DMS53 treated with DMSO at 0.1 percent for 48 hours (cell line): ENCODE data around the gene ARMC9.

ENCODE experiments used
- DNase-seq: peaks from one replicate; lab custom pipeline; 2025; ENCODE audit not compliant: unreplicated experiment; lab: John Stamatoyannopoulos, UW

Gene ARMC9

DNA sequence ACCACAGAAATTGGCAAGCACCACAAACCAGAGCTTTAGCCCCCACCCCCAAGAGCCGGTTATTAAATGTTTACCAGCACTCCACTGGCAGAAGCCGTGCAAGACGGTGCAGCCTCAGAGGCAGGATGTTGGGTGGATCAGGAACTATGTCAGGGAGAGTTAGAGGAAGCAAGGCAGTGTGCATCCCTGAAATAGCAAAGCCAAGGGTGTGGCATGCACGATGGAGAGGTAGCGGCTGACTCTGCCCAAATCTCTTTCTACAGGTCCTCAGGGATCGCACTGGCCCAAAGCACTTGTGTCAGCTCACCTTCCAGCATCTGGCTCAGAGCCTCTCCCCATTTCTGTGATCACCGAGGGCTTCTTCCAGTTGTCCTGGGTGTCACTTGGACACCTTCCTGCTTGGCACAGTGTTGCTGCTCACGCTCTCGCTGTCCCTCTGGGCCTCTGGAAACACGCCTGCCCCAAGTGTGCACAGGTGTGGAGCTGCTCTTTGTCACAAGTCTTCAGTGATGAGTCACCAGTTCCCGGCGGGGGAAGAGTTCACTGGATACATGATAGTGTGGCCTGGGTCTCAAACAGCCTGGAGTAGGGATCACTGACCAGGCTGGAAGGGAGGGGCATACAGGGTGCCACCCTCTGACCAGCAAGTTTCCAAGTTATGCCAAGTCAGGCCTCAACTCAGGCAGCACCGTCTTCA is 179.7 kb downstream of the ARMC9 start:
- DNase-seq = peak; percentile 42

DNA sequence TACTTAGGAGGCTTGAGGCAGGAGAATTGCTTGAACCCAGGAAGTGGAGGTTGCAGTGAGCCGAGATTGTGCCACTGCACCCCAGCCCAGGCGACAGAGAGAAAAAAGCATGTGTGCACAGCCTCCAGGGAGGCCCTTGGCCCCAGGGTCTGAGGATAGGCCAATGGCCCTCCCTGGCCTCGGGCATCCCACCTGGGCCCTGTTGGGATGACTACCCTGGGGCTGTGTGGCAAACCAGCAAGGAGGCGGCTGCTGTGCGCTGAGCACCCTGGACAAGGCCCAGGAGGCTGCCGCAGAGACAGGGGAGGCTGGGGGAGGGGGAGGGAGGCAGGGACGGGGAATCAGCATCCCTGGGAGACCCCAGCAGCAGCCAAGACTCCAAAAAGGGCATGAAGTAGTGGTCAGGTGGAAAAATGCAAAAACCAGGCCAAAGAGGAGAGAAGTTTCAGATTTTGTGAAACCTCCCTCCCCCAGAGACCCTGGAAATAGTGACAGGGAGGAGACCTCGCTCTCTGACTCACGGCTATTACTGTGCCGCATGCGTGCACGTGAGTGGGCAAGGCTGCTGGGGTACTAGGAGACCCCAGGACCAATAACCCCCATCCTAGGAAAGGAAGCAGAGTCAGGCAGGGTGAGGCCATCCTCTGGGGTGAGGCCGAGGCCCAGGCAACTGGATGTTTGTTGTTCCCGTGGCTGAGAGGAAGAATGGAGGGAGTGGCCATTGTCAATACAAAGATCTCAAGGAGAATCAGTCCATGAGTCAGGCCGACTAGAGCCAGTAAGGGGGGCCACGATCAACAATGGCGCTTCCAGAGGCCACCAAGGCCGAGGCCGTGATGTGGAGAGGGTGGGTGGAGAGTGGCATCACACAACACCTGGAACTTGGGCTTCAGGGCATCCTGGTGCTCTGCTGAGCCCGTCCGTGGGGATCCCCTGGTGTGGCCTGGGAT is 181.1 kb downstream of the ARMC9 start:
- no peak for DNase-seq

DNA sequence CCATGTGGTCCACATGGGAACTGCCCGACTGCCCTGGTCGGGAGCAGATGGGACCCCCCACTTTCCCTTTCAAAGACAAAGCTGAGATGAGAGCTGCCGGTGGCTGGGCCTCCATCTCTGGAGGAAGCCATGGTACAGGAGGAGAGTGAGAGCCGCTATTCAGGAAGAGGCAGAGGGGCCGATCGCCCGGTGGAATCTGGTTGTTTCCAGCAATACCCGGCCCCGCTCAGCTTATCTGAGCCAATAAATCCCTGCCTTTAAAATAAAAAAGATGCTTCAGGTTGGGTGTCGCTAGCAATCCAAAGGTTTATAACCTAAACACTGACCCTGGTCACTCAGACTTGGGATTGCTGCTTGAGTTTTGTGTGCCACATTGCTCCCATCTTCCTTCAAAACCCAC is 181.9 kb downstream of the ARMC9 start:
- DNase-seq = no peak

DNA sequence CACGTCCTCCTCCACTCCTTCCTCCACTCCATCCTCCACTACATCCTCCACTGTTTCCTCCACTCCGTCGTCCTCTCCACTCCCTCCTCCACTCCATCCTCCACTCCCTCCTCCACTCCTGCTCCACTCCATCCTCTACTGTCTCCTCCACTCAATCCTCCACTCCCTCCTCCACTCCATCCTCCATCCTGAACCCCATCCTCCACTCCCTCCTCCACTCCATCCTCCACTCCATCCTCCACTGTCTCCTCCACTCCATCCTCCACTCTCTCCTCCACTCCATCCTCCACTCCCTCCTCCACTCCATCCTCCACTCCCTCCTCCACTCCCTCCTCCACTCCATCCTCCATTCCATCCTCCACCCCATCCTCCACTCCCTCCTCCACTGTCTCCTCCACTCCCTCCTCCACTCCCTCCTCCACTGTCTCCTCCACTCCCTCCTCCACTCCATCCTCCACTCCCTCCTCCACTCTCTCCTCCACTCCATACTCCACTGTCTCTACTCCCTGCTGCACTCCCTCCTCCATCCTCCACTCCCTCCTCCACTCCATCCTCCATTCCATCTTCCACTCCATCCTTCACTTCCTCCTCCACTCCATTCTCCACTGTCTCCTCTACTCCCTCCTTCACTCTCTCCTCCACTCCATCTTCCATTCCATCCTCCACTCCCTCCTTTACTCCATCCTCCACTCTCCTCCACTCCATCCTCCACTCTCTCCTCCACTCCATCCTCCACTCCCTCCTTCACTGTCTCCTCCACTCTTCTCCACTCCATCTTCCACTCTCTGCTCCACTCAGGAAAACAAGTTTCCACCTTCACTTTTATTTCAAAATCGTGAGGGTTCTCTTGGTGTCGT is 182.8 kb downstream of the ARMC9 start:
- DNase-seq = no peak

DNA sequence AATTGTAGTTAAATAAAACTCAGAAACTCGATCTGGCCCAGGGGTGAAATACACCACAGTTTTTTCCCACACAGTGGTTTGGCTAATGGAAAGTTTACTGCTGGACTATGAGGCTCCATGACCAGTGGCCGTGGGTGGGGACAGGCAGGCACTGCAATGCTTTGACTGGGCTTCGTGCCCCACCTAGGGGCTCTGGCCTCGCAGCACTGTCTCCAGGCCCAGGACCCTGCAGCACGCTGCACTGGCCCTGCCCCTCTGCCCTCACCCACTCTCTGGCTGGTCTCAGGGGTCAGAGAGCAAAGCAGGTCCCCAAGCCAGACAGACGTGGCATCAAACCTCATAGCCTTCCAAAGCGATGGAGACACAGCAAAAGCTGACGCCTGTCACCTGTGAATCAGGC is 183.7 kb downstream of the ARMC9 start:
- no peak for DNase-seq

DNA sequence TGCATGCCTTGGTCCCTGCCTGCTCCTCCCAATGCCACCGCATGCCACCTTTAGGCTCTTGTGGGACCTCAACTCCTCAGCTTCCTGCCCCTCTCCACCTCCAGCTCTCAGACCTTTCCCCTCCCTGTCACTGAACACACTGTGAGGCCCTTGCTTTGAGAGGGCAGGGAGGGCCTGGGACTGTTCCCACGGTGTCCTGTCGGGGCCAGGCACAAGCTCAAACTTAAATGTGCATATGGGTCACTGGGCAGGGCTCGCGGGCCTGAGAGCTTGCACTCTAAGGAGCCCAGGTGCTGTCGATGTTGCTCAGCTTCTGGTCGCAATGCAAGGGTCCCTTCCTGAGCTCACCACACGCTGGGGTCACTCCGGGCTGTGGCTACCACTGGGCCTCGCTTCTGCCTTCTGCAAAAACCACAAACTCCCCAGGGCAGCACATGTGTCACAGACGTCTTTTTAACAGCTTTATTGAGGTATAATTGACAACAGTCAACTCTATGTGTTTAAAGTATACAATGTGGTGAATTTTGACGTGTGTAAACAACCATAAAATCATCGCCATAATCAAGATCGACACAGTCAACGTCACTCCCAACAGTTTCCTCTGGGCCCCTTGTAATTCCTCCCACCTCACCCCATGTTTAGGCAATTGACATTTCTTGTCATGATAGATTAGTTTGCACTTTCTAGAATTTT is 185.1 kb downstream of the ARMC9 start:
- no peak for DNase-seq

DNA sequence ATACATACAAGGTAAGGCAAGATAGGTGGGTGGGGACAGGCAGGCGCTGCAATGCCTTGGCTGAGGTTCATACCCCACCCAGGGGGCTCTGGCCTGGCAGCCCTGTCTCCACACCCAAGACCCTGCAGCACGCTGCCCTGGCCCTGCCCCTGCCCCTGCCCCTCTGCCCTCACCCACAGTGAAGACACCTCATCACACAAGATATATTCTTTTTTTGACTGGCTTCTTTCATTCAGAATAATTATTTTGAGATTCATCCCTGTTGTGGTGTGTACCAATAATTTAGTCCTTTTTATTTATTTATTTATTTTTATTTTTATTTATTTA is 185.6 kb downstream of the ARMC9 start:
- DNase-seq = no peak

DNA sequence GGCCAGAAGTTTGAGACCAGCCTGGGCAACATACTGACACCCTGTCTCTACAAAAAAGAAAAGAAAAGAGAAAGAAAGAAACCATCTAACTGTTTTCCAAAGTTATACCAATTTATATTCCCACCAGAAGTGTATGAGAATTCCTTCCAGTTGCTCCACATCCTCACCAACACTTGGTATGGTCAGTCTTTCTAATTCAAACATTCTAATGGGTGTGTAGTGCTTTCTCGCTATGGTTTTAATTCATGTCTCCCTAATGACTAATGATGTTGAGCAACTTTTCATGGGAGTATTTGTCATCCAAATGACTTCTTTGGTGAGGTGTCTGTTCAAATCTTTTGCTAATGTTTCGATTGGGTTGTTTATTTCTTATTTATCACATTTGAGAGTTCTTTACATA is 186.5 kb downstream of the ARMC9 start:
- no peak for DNase-seq

DNA sequence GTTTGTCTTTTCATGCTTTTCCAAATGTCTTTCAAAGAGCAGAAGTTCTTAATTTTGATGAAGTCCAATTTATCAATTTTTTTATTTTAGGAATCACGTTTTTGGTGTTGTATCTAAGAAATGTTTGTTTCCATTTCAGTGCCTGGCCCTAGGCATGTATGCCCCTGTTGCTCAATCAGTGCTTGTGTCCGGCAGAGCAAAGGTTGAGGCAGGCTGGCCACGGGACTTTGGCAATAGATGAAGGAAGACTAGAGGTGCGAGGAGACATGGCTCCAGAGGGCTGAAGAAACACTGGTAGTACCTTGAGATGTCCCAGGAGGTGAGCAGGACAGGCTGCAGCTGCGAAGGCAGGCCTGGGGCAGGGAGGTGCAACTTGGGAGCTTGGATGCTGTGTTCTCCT is 187.0 kb downstream of the ARMC9 start:
- no peak for DNase-seq

DNA sequence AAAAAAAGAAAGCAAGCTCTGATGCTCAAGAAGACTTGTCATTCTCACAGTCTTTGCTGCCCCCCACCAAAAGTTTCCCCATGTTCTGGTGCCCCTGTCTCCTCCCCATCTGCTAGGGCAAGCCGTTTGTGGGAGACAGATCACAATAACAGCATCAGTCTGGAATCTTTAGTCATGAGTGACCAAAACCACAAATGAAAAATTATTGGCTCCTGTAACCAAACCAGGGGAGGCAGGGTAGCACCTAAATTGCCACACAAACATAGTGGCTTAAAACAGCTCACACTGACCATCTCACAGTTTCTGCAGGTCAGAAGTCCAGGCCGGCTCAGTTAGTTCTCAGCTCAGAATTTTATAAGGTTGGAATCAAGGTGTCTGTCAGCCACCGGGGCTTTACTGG is 188.0 kb downstream of the ARMC9 start:
- no peak for DNase-seq

DNA sequence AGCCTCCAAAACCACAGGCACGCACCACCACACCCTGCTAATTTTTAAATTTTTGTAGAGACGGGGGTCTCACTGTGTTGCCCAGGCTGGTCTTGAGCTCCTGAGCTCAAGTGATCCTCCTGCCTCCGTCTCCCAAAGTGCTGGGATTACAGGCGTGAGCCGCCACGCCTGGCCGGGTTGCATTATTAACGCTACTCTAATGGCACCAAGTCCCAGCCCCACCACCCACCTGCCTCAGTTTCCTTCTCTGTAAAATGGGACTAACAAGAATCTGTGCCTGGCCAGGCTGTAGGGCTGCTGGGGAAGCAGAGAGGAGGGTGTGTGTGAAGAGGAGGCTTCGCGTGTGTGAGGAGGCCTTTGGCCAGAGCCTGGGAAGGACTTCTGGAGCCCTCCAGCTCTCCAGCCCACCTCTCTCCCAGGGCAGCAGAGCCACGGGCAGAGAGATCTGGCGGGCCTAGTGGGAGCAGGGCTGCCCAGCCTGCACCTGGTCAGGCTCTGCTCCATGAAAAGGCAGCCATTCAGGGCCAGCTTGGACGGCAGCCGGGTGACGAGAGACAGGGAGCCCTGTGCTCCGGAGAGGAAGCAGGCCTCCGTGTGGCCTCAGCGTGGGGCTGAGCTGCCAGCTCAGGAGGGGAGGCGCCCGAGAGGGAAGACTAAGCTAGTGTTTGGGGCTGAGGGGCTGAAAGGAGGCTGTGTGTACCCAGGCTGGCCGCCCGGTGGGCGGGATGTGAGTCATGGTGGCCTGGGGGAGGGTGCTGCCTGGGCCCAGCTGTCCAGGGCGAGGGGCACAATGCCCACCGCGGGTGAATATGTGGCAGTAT is 189.7 kb downstream of the ARMC9 start:
- DNase-seq = no peak

DNA sequence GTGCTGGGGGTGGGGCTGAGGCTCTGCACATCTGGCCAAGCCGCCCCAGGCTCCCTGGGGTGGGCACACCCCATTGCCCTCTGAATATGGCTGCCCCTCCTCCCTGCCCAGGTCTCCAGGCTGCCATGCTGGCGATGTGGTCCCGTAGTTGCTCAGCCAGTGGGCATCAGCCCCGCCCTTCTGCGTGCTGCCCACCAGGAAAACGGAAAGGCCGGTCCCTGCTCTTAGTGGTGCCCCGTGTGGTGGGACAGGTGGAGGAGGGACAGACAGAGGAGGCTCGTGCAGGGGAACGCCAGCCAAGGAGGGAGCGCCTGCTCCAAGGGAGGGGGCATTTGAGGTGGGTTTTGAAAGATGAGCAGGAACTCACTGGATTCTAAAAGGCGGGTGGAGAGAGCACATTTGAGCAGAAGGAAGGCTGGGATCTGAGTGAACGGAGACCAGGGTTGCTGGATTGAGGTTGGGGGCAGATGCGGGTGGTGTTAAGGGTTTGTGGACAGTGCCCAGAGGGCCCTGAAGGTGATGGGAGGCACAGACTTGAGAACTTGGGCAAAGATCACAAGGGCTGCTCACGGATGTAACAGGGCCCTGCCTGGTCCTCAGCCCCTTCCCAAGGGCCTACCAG is 190.4 kb downstream of the ARMC9 start:
- DNase-seq = no peak

DNA sequence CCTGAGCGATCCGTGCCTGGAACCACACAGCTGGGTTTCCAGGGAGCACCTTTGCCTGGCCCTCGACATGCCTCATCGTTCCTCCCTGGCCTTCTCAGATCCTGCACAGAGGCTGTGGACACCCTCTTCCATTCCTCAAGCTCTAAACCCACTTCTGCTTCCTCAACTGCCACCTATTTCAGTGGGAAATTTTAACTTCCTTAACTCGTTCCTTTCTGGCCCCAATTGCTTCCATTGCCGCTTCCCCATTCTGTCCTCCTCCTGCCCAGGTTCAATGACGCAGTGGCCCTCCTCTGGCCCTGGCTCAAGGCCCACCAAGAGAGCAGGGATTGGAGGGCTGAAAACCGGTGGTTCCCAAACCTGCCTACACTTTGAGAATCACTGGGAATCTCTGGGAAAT is 192.2 kb downstream of the ARMC9 start:
- DNase-seq = no peak

DNA sequence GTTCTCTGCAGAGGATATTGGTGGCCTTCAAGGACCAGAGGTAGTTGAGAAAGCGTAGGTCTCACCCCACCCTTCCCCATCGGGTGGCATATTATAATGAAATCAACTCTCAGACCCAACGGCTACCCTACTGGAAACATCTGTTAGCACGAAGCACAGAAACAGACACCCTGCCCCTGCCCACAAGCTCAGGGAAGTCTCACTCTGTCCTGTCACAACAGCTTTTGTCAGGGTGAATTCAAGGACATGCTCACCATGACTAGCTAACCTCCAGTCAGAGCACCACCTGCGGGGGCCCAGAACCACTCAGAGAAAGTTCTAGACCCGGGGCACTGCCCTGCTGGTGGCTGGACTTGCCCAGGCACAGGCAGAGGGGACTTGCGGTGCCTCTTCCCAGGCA is 193.6 kb downstream of the ARMC9 start:
- DNase-seq = no peak

DNA sequence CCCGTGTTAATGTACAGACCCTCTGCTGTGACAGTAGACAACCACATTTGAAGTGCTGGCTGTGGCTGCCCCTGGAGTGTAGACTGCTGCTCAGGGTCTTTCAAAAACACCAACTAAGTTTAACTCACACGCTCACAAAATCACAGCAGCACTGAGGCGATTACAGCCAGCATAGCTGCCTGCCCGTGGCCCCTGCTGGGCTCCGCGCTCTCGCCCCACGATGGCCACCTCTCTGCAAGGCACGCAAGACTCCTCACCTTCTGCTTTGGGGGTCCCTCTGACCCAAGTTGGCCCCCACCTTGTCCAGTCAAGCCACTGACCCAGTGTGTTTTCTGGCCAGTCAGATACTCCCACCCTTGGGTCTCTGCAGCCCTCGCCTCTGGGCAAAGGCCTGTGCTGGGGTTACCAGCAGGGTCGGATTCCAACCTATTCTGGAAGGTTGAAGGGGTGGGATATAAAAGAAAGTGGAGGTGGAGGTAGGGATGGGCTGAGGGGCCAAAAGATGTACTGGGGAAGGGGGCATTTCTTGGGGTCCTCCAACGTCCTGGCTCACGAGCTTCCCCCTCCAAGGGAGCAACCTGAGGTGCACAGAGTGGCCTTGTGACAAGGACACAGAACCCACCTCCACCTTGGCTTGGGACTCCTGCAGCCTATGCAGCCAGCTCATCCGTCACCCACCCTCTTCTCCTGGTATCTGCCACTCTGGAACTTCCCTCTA is 194.2 kb downstream of the ARMC9 start:
- DNase-seq = no peak

DNA sequence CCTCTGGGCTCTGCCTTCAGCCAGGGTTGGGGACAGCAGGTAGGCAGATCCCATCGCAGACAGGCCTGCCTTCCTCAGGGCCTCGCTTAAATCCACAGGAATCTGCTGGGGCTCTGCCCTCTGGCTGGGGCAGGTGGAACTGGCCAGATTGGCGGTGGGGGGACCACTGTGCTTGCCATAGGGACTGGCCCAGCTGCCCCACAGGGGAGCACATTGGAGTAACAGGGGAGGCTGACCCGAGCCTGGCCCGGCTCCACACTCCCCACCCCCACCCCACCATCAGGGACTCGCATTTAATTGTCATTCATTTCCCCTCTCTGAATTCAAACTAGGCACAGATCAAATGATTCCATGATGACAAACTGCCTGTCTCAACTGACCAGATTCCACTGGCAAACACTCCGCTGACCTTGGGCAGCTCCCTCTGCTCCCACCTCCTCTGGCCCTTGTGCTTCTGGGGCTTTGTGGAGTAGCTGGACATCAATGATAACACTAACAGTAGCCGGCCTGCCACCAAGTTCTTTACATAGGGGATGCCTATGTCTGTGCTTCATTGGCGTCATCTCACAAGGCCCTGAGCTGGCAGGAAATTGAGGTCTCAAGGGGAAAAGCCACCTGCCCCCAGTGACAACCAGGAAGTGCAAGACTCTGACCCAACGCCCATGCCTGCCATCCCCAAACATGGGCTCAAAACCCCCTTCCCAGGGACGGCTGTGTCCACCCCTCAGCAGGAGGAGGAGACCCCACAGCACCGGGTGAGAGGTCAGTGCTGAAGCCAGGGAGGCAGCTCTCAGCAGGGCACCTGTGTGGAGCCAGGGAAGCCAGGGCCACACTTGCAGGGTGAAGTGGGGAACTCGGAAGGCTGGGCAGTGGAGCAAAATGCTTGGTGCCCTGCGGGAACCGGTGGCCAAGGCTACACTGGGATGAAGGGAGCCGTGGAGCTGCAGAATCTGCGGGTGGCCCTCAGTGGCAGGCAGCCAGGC is 195.0 kb downstream of the ARMC9 start:
- DNase-seq = no peak

DNA sequence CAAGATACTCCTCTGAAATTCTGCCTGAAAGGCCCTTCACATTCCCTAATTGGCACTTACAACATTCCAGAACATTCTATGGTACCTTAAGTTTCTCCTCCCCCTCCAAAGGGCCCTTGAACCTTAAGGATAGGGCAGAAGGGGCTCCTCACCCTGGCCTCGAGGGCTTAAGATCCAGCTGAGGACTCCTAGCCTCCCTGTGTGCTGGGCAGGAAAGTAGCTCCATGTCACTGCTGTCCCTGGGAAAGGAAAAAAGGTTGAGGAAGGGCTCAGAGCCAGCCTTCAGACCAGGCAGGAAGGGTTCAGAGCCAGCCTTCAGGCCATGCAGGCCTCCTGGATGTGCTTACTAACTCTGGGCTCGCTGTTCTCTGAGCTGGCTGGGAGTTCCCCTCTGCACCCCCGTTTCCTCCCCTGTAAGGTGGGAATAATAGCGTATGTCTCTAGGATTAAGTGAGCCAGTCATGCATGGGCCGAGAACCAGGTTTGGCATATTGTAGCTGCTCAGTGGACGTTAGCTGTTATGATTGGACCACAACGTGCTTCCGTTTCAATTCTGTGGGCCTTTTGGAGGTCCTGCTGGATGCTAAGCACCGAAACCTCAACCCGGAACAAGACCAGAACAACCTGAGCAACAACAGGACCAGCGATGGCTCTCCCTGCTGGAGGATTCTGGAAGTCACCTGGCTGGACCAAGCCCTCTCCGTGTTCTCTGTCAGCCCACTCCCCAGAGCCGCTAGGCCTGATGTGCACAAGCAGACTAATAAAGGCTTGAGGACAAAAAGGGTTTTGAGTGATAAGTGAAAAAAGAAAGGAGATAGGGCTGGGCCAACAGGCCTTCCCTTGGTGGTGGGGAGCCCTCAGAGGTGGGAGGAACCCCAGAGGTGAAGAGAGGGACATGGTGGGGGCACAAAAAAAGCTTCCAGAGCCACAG is 196.0 kb downstream of the ARMC9 start:
- DNase-seq = no peak
